Measurements from ENCODE around the gene IFRD1. TPM values are rescaled to one million over a fixed set of nuclear protein-coding genes. Genes with fewer than 3 reads are reported as not detected.

The IFRD1 gene
- polyA plus RNA-seq, 4 donors = 31.2 to 39.0 (median 36.8) TPM

- no peak for DNase-seq (ENCODE audit: low read depth in 4 of 4, low spot score in 3 of 4)
These were observed 34.5 kb downstream of the IFRD1 start for GRCh38 chr7:112484671-112485167.

GRCh38 chr7:112485766-112486165, 35.5 kb downstream of the IFRD1 start:
- DNase-seq (ENCODE audit: low read depth in 4 of 4, low spot score in 3 of 4) = no peak

GRCh38 chr7:112487457-112488263, 37.4 kb downstream of the IFRD1 start:
- DNase-seq (ENCODE audit: low read depth in 4 of 4, low spot score in 3 of 4) = no peak

- no peak for DNase-seq (ENCODE audit: low read depth in 4 of 4, low spot score in 3 of 4)
These were observed 37.9 kb downstream of the IFRD1 start for GRCh38 chr7:112488264-112488552.

- DNase-seq (ENCODE audit: low read depth in 4 of 4, low spot score in 3 of 4) = no peak
These were observed 41.9 kb downstream of the IFRD1 start for GRCh38 chr7:112492186-112492585.

- no peak for DNase-seq (ENCODE audit: low read depth in 4 of 4, low spot score in 3 of 4)
These were observed 44.4 kb downstream of the IFRD1 start for GRCh38 chr7:112494656-112495055.

GRCh38 chr7:112495156-112495788, 45.0 kb downstream of the IFRD1 start:
- DNase-seq (ENCODE audit: low read depth in 4 of 4, low spot score in 3 of 4) = no peak

GRCh38 chr7:112495810-112496462, 45.7 kb downstream of the IFRD1 start:
- DNase-seq (ENCODE audit: low read depth in 4 of 4, low spot score in 3 of 4) = peak; percentile 18 to 39 (median 30)

GRCh38 chr7:112497481-112497880, 47.2 kb downstream of the IFRD1 start:
- DNase-seq (ENCODE audit: low read depth in 4 of 4, low spot score in 3 of 4) = no peak

GRCh38 chr7:112500619-112501018, 50.4 kb downstream of the IFRD1 start:
- DNase-seq (ENCODE audit: low read depth in 4 of 4, low spot score in 3 of 4) = peak in 1 of 4 donors; percentile 8

GRCh38 chr7:112501801-112502503, 51.7 kb downstream of the IFRD1 start:
- DNase-seq (ENCODE audit: low read depth in 4 of 4, low spot score in 3 of 4) = no peak

- DNase-seq (ENCODE audit: low read depth in 4 of 4, low spot score in 3 of 4) = no peak
These were observed 52.4 kb downstream of the IFRD1 start for GRCh38 chr7:112502700-112503099.

GRCh38 chr7:112503361-112503972, 53.2 kb downstream of the IFRD1 start:
- DNase-seq (ENCODE audit: low read depth in 4 of 4, low spot score in 3 of 4) = no peak

- no peak for DNase-seq (ENCODE audit: low read depth in 4 of 4, low spot score in 3 of 4)
These were observed 53.9 kb downstream of the IFRD1 start for GRCh38 chr7:112504093-112504695.

- no peak for DNase-seq (ENCODE audit: low read depth in 4 of 4, low spot score in 3 of 4)
These were observed 55.2 kb downstream of the IFRD1 start for GRCh38 chr7:112505495-112505894.

GRCh38 chr7:112508404-112508803, 58.1 kb downstream of the IFRD1 start:
- DNase-seq (ENCODE audit: low read depth in 4 of 4, low spot score in 3 of 4) = no peak

GRCh38 chr7:112509402-112509801, 59.1 kb downstream of the IFRD1 start:
- DNase-seq (ENCODE audit: low read depth in 4 of 4, low spot score in 3 of 4) = no peak

GRCh38 chr7:112510001-112510742, 59.9 kb downstream of the IFRD1 start:
- DNase-seq (ENCODE audit: low read depth in 4 of 4, low spot score in 3 of 4) = no peak

GRCh38 chr7:112510743-112511110, 60.5 kb downstream of the IFRD1 start:
- DNase-seq (ENCODE audit: low read depth in 4 of 4, low spot score in 3 of 4) = no peak
